Stimulated activated CD4-positive, alpha-beta T cell treated with anti-CD3 and anti-CD28 coated beads, Interleukin-12 subunit alpha, Interleukin-12 subunit beta, amount 100 ng/mL, for 24 hours (primary cell): ENCODE measurements around the gene KLF11.
"Not testable (repeated sequence)": the region's sequence is repeated elsewhere in the genome, so short reads cannot be mapped to it uniquely, and the experiment has no call there.

ENCODE experiments used
- DNase-seq, 2 experiments: peaks; one replicate each; pipeline ENCODE4 v3.0.0-alpha.2; 2020; ENCODE audit warnings: low read depth in 2 of 2

The KLF11 gene

GRCh38 chr2:10009271-10009810 lies 34.0 kb upstream of the KLF11 start:
- DNase-seq, result no peak

- DNase-seq, result no peak
These were observed 33.3 kb upstream of the KLF11 start for GRCh38 chr2:10009811-10010781.

- not testable (repeated sequence) for DNase-seq
These were observed 32.3 kb upstream of the KLF11 start for GRCh38 chr2:10010861-10011605.

- not testable (repeated sequence) for DNase-seq
These were observed 31.6 kb upstream of the KLF11 start for GRCh38 chr2:10011606-10012325.

- DNase-seq, result not testable (repeated sequence)
These were observed 30.9 kb upstream of the KLF11 start for GRCh38 chr2:10012366-10012962.

GRCh38 chr2:10012963-10013461 lies 30.3 kb upstream of the KLF11 start:
- no peak for DNase-seq

- DNase-seq, result not testable (repeated sequence)
These were observed 29.5 kb upstream of the KLF11 start for GRCh38 chr2:10013651-10014417.

- DNase-seq, result no peak
These were observed 28.7 kb upstream of the KLF11 start for GRCh38 chr2:10014418-10015190.

- not testable (repeated sequence) for DNase-seq
These were observed 27.9 kb upstream of the KLF11 start for GRCh38 chr2:10015376-10015989.

- no peak for DNase-seq
These were observed 27.1 kb upstream of the KLF11 start for GRCh38 chr2:10016001-10016801.

GRCh38 chr2:10016802-10017258 lies 26.5 kb upstream of the KLF11 start:
- DNase-seq, result no peak

GRCh38 chr2:10017313-10017941 lies 25.9 kb upstream of the KLF11 start:
- DNase-seq, result no peak

- no peak for DNase-seq
These were observed 24.2 kb upstream of the KLF11 start for GRCh38 chr2:10019174-10019573.

- no peak for DNase-seq
These were observed 23.5 kb upstream of the KLF11 start for GRCh38 chr2:10019602-10020400.

GRCh38 chr2:10022041-10022421 lies 21.3 kb upstream of the KLF11 start:
- DNase-seq, result no peak

- no peak for DNase-seq
These were observed 20.9 kb upstream of the KLF11 start for GRCh38 chr2:10022445-10022844.
